Measurements from ENCODE around the gene ZFPM1. TPM values are rescaled to one million over a fixed set of nuclear protein-coding genes. Genes with fewer than 3 reads are reported as not detected.

ZFPM1 gene
- total RNA-seq, 2 donors from 2014 or later: 10.9 to 11.4 TPM

DNA sequence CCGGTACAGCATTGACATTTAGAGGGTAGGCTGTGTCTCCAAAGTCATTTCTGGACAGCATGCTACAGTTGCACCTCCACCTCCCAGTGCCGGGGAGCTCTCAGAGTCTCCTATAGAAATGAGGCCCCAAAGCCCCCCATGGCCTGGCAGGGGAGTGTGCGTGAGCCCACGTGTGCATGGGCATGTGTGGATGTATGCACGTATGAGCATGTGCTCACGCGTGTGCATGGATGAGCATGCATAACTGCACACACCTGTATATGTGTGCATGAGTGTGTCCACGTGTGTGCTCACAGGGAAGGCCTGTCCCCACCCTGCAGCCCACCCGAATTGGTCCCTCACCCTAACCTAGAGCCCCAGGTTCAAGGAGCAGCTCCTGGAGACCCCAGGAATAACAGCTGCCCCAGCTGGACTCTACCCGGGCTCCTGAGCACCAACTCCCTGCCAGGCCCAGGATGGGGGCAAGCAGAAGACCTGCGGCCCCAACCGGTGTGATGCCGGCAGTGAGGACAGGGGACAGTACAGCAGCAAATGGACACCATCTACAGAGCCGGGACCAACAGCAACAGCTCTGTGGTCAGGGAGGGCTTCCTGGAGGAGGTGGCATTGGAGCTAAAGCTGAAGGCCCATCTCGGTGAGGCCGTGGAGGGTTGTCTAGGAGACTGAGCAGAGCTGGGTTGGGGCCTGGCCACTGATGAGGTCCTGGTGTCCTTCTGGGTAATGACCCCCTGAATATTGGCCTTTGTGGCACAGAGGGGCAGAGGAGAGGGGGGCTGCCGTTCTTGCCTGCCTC is 35.2 kb upstream of the ZFPM1 start:
- no peak for DNase-seq
- Histone ChIP-seq H3K36me3 (replicated peaks in 1 of 2; ENCODE audit: insufficient read depth in 1 of 2, low read depth in 2 of 2) (no peaks in the 10 kb centered on the region), H3K27me3 (no peaks in the 10 kb centered on the region), H3K9me3 (no peaks in the 10 kb centered on the region), H3K4me1 (no peaks in the 10 kb centered on the region), H3K27ac (no peak overlapping the region), H3K4me3 (no peak overlapping the region)
- no peak for ATAC-seq
- no peak for TF ChIP-seq POLR2A (IDR thresholded peaks at IDR 0.05)
- TF ChIP-seq, protein P1, sequence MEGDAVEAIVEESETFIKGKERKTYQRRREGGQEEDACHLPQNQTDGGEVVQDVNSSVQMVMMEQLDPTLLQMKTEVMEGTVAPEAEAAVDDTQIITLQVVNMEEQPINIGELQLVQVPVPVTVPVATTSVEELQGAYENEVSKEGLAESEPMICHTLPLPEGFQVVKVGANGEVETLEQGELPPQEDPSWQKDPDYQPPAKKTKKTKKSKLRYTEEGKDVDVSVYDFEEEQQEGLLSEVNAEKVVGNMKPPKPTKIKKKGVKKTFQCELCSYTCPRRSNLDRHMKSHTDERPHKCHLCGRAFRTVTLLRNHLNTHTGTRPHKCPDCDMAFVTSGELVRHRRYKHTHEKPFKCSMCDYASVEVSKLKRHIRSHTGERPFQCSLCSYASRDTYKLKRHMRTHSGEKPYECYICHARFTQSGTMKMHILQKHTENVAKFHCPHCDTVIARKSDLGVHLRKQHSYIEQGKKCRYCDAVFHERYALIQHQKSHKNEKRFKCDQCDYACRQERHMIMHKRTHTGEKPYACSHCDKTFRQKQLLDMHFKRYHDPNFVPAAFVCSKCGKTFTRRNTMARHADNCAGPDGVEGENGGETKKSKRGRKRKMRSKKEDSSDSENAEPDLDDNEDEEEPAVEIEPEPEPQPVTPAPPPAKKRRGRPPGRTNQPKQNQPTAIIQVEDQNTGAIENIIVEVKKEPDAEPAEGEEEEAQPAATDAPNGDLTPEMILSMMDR (IDR thresholded peaks at IDR 0.05): no peak
- WGBS, 2 donors: 66 to 75% methylated on average over 8 to 16 of the region's 17 CpGs
- intact Hi-C loops (cut with DNase I): no loop called here

DNA sequence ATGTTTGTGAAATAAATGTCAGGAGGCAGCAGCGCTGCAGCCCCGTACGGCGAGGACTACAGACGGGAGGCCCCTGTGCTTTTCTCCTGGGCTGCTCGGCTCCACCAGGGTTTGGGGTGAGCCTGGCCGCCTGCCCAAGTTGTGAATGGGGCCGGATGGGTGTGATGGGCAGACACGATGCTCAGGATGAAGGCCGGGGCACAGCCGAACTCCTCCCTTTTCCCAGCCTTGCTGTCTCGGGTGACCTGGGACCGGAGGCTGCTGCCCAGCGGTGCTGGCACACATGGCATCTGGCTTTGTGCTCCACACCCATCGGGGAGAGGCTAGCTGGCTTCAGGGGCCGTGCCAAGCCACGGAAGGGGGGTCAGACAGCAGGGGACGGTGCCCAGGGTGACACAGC is 34.2 kb upstream of the ZFPM1 start:
- TF ChIP-seq, protein P1 (IDR thresholded peaks at IDR 0.05): no peak
- TF ChIP-seq POLR2A (IDR thresholded peaks at IDR 0.05): no peak
- 39 to 56% methylated on average over 7 to 18 of the region's 18 CpGs for WGBS, 2 donors
- Histone ChIP-seq H3K36me3 (replicated peaks in 1 of 2; ENCODE audit: insufficient read depth in 1 of 2, low read depth in 2 of 2) (no peaks in the 10 kb centered on the region), H3K4me1 (no peaks in the 10 kb centered on the region), H3K9me3 (no peaks in the 10 kb centered on the region), H3K27ac (no peak overlapping the region), H3K27me3 (no peaks in the 10 kb centered on the region), H3K4me3 (no peak overlapping the region)
- intact Hi-C loops (cut with DNase I): no loop called here
- ATAC-seq (no peak), DNase-seq (no peak)

DNA sequence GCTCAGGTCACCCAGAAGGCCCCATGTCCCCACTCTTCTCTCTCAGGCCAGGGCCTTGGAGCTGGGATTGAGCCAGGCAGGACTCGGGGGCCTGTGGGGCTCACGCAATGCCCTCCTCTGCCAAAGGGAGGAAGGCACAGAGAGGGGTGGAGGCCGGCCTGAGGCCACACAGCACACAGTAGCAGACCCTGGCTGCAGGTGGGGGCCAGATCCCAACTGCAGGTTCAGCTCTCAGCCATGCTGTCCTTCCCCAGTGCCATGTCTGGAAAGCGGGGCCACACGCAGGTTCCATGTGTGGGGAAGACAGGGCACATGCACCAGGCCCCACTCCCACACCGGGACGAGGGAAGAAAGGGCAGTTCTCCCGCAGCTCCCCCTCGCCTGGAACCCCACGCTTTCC is 33.3 kb upstream of the ZFPM1 start:
- intact Hi-C loops (cut with DNase I): no loop called here
- 79 to 86% methylated on average over 5 to 10 of the region's 10 CpGs for whole genome bisulfite sequencing, 2 donors

GRCh38 chr16:88420496-88420895 is 32.6 kb upstream of the ZFPM1 start:
- DNase-seq (no peak), ATAC-seq (no peak)
- 75 to 87% methylated on average over 4 to 12 of the region's 12 CpGs for WGBS, 2 donors
- no peaks in the 10 kb centered on the region for H3K9me3 ChIP-seq
- no peaks in the 10 kb centered on the region for H3K27me3 ChIP-seq
- no peak overlapping the region for H3K27ac ChIP-seq
- intact Hi-C loops (cut with DNase I): no loop called here
- H3K4me3 ChIP-seq: no peak overlapping the region
- no peaks in the 10 kb centered on the region for H3K4me1 ChIP-seq
- TF ChIP-seq POLR2A (IDR thresholded peaks at IDR 0.05): no peak
- TF ChIP-seq, protein P1 (IDR thresholded peaks at IDR 0.05): no peak
- no peaks in the 10 kb centered on the region for H3K36me3 ChIP-seq (replicated peaks in 1 of 2; ENCODE audit: insufficient read depth in 1 of 2, low read depth in 2 of 2)

More for the DNA sequence above, 33.3 kb upstream of the ZFPM1 start:
- no peak for TF ChIP-seq POLR2A (IDR thresholded peaks at IDR 0.05)
- TF ChIP-seq, protein P1 (IDR thresholded peaks at IDR 0.05): no peak
- no peak overlapping the region for H3K27ac ChIP-seq
- no peaks in the 10 kb centered on the region for H3K9me3 ChIP-seq
- DNase-seq (no peak), ATAC-seq (no peak)
- H3K36me3 ChIP-seq (replicated peaks in 1 of 2; ENCODE audit: insufficient read depth in 1 of 2, low read depth in 2 of 2): no peaks in the 10 kb centered on the region
- no peaks in the 10 kb centered on the region for H3K4me1 ChIP-seq
- no peak overlapping the region for H3K4me3 ChIP-seq
- no peaks in the 10 kb centered on the region for H3K27me3 ChIP-seq

DNA sequence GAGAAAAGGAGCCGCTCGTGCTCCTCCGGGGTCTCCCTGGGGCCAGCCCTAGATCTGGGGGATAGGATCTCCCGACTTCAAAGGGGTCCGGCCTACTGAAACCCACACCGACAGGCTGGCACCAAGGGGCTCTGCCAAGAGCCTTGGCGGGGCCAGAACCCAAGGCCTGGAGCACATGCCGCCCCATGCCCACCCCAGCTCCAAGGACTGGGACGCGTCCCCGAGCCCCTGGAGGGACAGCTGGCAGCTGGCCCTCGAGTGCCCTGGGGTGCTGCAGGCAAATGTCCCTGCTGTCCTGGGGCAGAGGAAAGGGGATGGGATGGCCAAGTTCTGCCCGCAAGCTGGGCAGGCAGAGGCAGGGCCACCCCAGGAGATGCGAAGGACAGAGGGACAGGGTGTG is 31.8 kb upstream of the ZFPM1 start:
- intact Hi-C loops (cut with DNase I): no loop called here
- DNase-seq (no peak), ATAC-seq (no peak)
- Histone ChIP-seq H3K36me3 (replicated peaks in 1 of 2; ENCODE audit: insufficient read depth in 1 of 2, low read depth in 2 of 2) (no peaks in the 10 kb centered on the region), H3K4me1 (no peaks in the 10 kb centered on the region), H3K27me3 (no peaks in the 10 kb centered on the region), H3K4me3 (no peak overlapping the region), H3K9me3 (no peaks in the 10 kb centered on the region), H3K27ac (no peak overlapping the region)
- TF ChIP-seq, protein P1 (IDR thresholded peaks at IDR 0.05): no peak
- TF ChIP-seq POLR2A (IDR thresholded peaks at IDR 0.05): no peak
- 62 to 80% methylated on average over 8 to 13 of the region's 14 CpGs for WGBS, 2 donors

Data from body of pancreas (tissue), 4 donors.